ENCODE measurements around the gene RAP1GAP2. TPM values are rescaled to one million over a fixed set of nuclear protein-coding genes. Genes with fewer than 3 reads are reported as not detected.

RAP1GAP2 gene
- total and polyA plus RNA-seq, 2 of the 8 experiments (the other 6 are each of a cell fraction or from before 2014, with no cell fraction given), result 24.0 to 63.8 TPM

- Histone ChIP-seq H2AK5ac (ENCODE audit: low read depth, low read length) (no peak overlapping the region), H2BK5ac (ENCODE audit: low read depth, low read length) (peak overlapping the region; percentile 35; the same call in 1 of the 2 replicates), H3K27me3 (replicated peaks in 1 of 4; ENCODE audit: control insufficient read depth in 3 of 4, extremely low read depth in 1 of 4, insufficient read depth in 3 of 4, low read length in 3 of 4) (no peaks in the 10 kb centered on the region), H3K79me1 (ENCODE audit: low read depth, low read length) (no peaks in the 10 kb centered on the region; the same call in 1 of the 2 replicates), H3K14ac (ENCODE audit: insufficient read length) (no peak overlapping the region), H3K4ac (replicated peaks; ENCODE audit: insufficient read length, low read depth, low read length) (no peak overlapping the region), H3K4me2 (ENCODE audit: insufficient read depth in 1 of 2, low read depth in 2 of 2, low read length in 2 of 2) (no peak overlapping the region), H3K23me2 (ENCODE audit: low read depth, low read length) (no peaks in the 10 kb centered on the region; the same call in 1 of the 2 replicates), H2BK12ac (ENCODE audit: low read depth, low read length) (no peak overlapping the region), H2AFZ (ENCODE audit: low read length) (no peak overlapping the region), H4K5ac (ENCODE audit: insufficient read length, low read depth, low read length) (no peak overlapping the region), H3K4me1 (replicated peaks in 1 of 4; ENCODE audit: control insufficient read depth in 3 of 4, insufficient read depth in 4 of 4, low read length in 3 of 4) (no peaks in the 10 kb centered on the region), H3K4me3 (ENCODE audit: extremely low read depth in 1 of 4, insufficient read depth in 2 of 4, low read depth in 3 of 4, low read length in 4 of 4) (no peak overlapping the region), H3K9me3 (ENCODE audit: insufficient read depth in 2 of 2, low read depth in 1 of 2, low read length in 1 of 2) (no peaks in the 10 kb centered on the region), H4K8ac (ENCODE audit: extremely low read depth, insufficient read depth, low read length) (no peak overlapping the region), H2BK120ac (replicated peaks; ENCODE audit: low read depth, low read length) (no peak overlapping the region), H4K20me1 (replicated peaks in 1 of 2; ENCODE audit: control insufficient read depth in 1 of 2, insufficient read depth in 2 of 2, low read length in 2 of 2) (peaks cover 0 to 4% of the 10 kb centered on the region in 2 experiments), H3K79me2 (ENCODE audit: control insufficient read depth in 1 of 2, insufficient read depth in 2 of 2, low read length in 2 of 2) (no peaks in the 10 kb centered on the region), H3K27ac (ENCODE audit: low read depth, low read length) (no peak overlapping the region), H2BK15ac (ENCODE audit: low read length) (no peak overlapping the region), H3K9ac (replicated peaks in 1 of 4; ENCODE audit: extremely low read depth in 1 of 4, low read depth in 3 of 4, low read length in 3 of 4) (no peak overlapping the region), H2BK20ac (ENCODE audit: low read length) (no peak overlapping the region), H4K91ac (replicated peaks; ENCODE audit: insufficient read length, low read length) (no peak overlapping the region), H3K23ac (ENCODE audit: insufficient read length) (no peak overlapping the region), H3K56ac (replicated peaks; ENCODE audit: insufficient read length, low read depth, low read length) (no peak overlapping the region), H3K36me3 (ENCODE audit: control insufficient read depth in 2 of 4, insufficient read depth in 4 of 4, low read length in 3 of 4) (peaks cover 0 to 14% (median 6%) of the 10 kb centered on the region in 4 experiments; a peak in 3 of 8 replicates), H3K18ac (ENCODE audit: extremely low read depth, low read length) (no peak overlapping the region)
- ChIA-PET CTCF (ENCODE audit: partially characterized antibody) (interaction anchor here (1.8 to 6.7 kb wide), 3 partner anchors 156 to 178 kb away, joined by 6 to 35 read pairs (median 18); no protein-coding TSS in a partner anchor), POLR2A (ENCODE audit: partially characterized antibody) (no interaction called here)
- WGBS, 2 experiments (ENCODE audit: extremely low coverage in 1 of 2, insufficient coverage in 1 of 2, insufficient read length in 1 of 2, insufficient replicate concordance in 2 of 2, low coverage in 1 of 2, low lambda C conversion rate in 2 of 2, missing lambda C conversion rate in 1 of 2), result 98% methylated on average over 10 of the region's 13 CpGs; no CpG with 5 or more reads in 1 of the 2 experiments
- DNase-seq (ENCODE audit: low read depth in 1 of 2, low spot score in 2 of 2) (no peak), FAIRE-seq (no peak)
- TF ChIP-seq SRF (IDR thresholded peaks at IDR 0.05; ENCODE audit: low read depth, low read length) (no peak), CBX8 (IDR thresholded peaks at IDR 0.05; ENCODE audit: borderline replicate concordance, low read depth, low read length) (no peak), EP300 (IDR thresholded peaks at IDR 0.05; ENCODE audit: borderline replicate concordance in 1 of 2, low read depth in 2 of 2, low read length in 2 of 2) (no peak), RNF2 (IDR thresholded peaks at IDR 0.05; ENCODE audit: borderline replicate concordance, low read depth, low read length, missing control alignments, poor library complexity, severe bottlenecking) (no peak), MAX (IDR thresholded peaks at IDR 0.05) (no peak), RAD21 (IDR thresholded peaks at IDR 0.05 in 1 of 2, conservative IDR thresholded peaks at IDR 0.05 in 1 of 2; ENCODE audit: low read depth in 2 of 2, low read length in 2 of 2) (no peak)
Measured at GRCh38 chr17:3004925-3005324, 208.7 kb downstream of the RAP1GAP2 start.
